ENCODE results near the gene MAST4.

Gene MAST4

GRCh38 chr5:67142816-67143215, 546.6 kb downstream of the MAST4 start:
- DNase-seq: no peak
- H3K27me3 ChIP-seq (replicated peaks in 2 of 5; ENCODE audit: control insufficient read depth in 4 of 5, insufficient read depth in 5 of 5, low read length in 4 of 5): no peaks in the 10 kb centered on the region
- no peaks in the 10 kb centered on the region for H3K9me3 ChIP-seq (ENCODE audit: control extremely low read depth in 1 of 5, control insufficient read depth in 4 of 5, insufficient read depth in 2 of 5, low read depth in 1 of 5, low read length in 4 of 5)
- H3K4me1 ChIP-seq (ENCODE audit: control extremely low read depth in 1 of 4, control insufficient read depth in 4 of 4, insufficient read depth in 4 of 4, low read length in 3 of 4): no peaks in the 10 kb centered on the region
- ChIA-PET POLR2A (no interaction called here), CTCF (interaction anchor here (0.7 to 1.2 kb wide), 4 partner anchors 9 to 155 kb away, joined by 3 to 4 read pairs (median 3); no protein-coding TSS in a partner anchor)
- no peak overlapping the region for H3K27ac ChIP-seq (ENCODE audit: insufficient read depth in 1 of 2, low read depth in 1 of 2, low read length in 2 of 2, poor library complexity in 1 of 2, severe bottlenecking in 2 of 2)
- peaks cover 4 to 73% (median 30%) of the 10 kb centered on the region in 4 experiments for H3K36me3 ChIP-seq (ENCODE audit: control insufficient read depth in 4 of 4, insufficient read depth in 4 of 4, low read length in 3 of 4)
- 100% methylated on average over 6 of the region's 8 CpGs for WGBS (ENCODE audit: insufficient coverage)
- no peak overlapping the region for H3K4me3 ChIP-seq (ENCODE audit: control insufficient read depth in 1 of 7, extremely low read depth in 1 of 7, insufficient read depth in 4 of 7, low read depth in 2 of 7, low read length in 6 of 7)

- H3K27ac ChIP-seq (ENCODE audit: insufficient read depth in 1 of 2, low read depth in 1 of 2, low read length in 2 of 2, poor library complexity in 1 of 2, severe bottlenecking in 2 of 2): no peak overlapping the region
- H3K4me3 ChIP-seq (ENCODE audit: control insufficient read depth in 1 of 7, extremely low read depth in 1 of 7, insufficient read depth in 4 of 7, low read depth in 2 of 7, low read length in 6 of 7): no peak overlapping the region
- WGBS (ENCODE audit: insufficient coverage): 100% methylated on average over 1 of the region's 2 CpGs
- no peak for DNase-seq
- ChIA-PET POLR2A (no interaction called here), CTCF (interaction anchor here (0.7 to 1.2 kb wide), 2 partner anchors 8 to 12 kb away, joined by 3 to 4 read pairs; no protein-coding TSS in a partner anchor)
- H3K36me3 ChIP-seq (ENCODE audit: control insufficient read depth in 4 of 4, insufficient read depth in 4 of 4, low read length in 3 of 4): peaks cover 4 to 76% (median 28%) of the 10 kb centered on the region in 4 experiments
- no peaks in the 10 kb centered on the region for H3K4me1 ChIP-seq (ENCODE audit: control extremely low read depth in 1 of 4, control insufficient read depth in 4 of 4, insufficient read depth in 4 of 4, low read length in 3 of 4)
- H3K9me3 ChIP-seq (ENCODE audit: control extremely low read depth in 1 of 5, control insufficient read depth in 4 of 5, insufficient read depth in 2 of 5, low read depth in 1 of 5, low read length in 4 of 5): no peaks in the 10 kb centered on the region
- no peaks in the 10 kb centered on the region for H3K27me3 ChIP-seq (replicated peaks in 2 of 5; ENCODE audit: control insufficient read depth in 4 of 5, insufficient read depth in 5 of 5, low read length in 4 of 5)
These were observed 547.4 kb downstream of the MAST4 start for GRCh38 chr5:67143549-67143948.

- DNase-seq: no peak
- WGBS (ENCODE audit: insufficient coverage): 80% methylated on average over 1 of the region's 2 CpGs
- no peaks in the 10 kb centered on the region for H3K4me1 ChIP-seq (ENCODE audit: control extremely low read depth in 1 of 4, control insufficient read depth in 4 of 4, insufficient read depth in 4 of 4, low read length in 3 of 4)
- H3K27ac ChIP-seq (ENCODE audit: insufficient read depth in 1 of 2, low read depth in 1 of 2, low read length in 2 of 2, poor library complexity in 1 of 2, severe bottlenecking in 2 of 2): no peak overlapping the region
- no peak overlapping the region for H3K4me3 ChIP-seq (ENCODE audit: control insufficient read depth in 1 of 7, extremely low read depth in 1 of 7, insufficient read depth in 4 of 7, low read depth in 2 of 7, low read length in 6 of 7)
- H3K9me3 ChIP-seq (ENCODE audit: control extremely low read depth in 1 of 5, control insufficient read depth in 4 of 5, insufficient read depth in 2 of 5, low read depth in 1 of 5, low read length in 4 of 5): no peaks in the 10 kb centered on the region
- no peaks in the 10 kb centered on the region for H3K27me3 ChIP-seq (replicated peaks in 2 of 5; ENCODE audit: control insufficient read depth in 4 of 5, insufficient read depth in 5 of 5, low read length in 4 of 5)
- ChIA-PET CTCF (interaction anchor here (1.0 to 1.7 kb wide), 2 partner anchors 9 to 11 kb away, joined by 3 to 6 read pairs; no protein-coding TSS in a partner anchor), POLR2A (no interaction called here)
- peaks cover 4 to 77% (median 28%) of the 10 kb centered on the region in 4 experiments for H3K36me3 ChIP-seq (ENCODE audit: control insufficient read depth in 4 of 4, insufficient read depth in 4 of 4, low read length in 3 of 4)
These were observed 548.0 kb downstream of the MAST4 start for GRCh38 chr5:67144183-67144639.

- H3K4me3 ChIP-seq (ENCODE audit: control insufficient read depth in 1 of 7, extremely low read depth in 1 of 7, insufficient read depth in 4 of 7, low read depth in 2 of 7, low read length in 6 of 7): no peak overlapping the region
- no peaks in the 10 kb centered on the region for H3K4me1 ChIP-seq (ENCODE audit: control extremely low read depth in 1 of 4, control insufficient read depth in 4 of 4, insufficient read depth in 4 of 4, low read length in 3 of 4)
- H3K36me3 ChIP-seq (ENCODE audit: control insufficient read depth in 4 of 4, insufficient read depth in 4 of 4, low read length in 3 of 4): peaks cover 12 to 90% (median 35%) of the 10 kb centered on the region in 4 experiments
- H3K27ac ChIP-seq (ENCODE audit: insufficient read depth in 1 of 2, low read depth in 1 of 2, low read length in 2 of 2, poor library complexity in 1 of 2, severe bottlenecking in 2 of 2): no peak overlapping the region
- DNase-seq: peak in 2 of 3 donors; percentile 9 to 20
- POLR2A ChIA-PET: no interaction called here
- no peaks in the 10 kb centered on the region for H3K27me3 ChIP-seq (replicated peaks in 2 of 5; ENCODE audit: control insufficient read depth in 4 of 5, insufficient read depth in 5 of 5, low read length in 4 of 5)
- no peaks in the 10 kb centered on the region for H3K9me3 ChIP-seq (ENCODE audit: control extremely low read depth in 1 of 5, control insufficient read depth in 4 of 5, insufficient read depth in 2 of 5, low read depth in 1 of 5, low read length in 4 of 5)
- WGBS (ENCODE audit: insufficient coverage): no CpG with 5 or more reads among the region's 1 CpG
- CTCF ChIA-PET: interaction anchor here (0.6 to 1.7 kb wide), 3 partner anchors 16 to 1354 kb away, joined by 3 to 5 read pairs (median 3); no protein-coding TSS in a partner anchor
These were observed 550.4 kb downstream of the MAST4 start for GRCh38 chr5:67146574-67146973.

GRCh38 chr5:67146981-67147380, 550.8 kb downstream of the MAST4 start:
- Histone ChIP-seq H3K27ac (ENCODE audit: insufficient read depth in 1 of 2, low read depth in 1 of 2, low read length in 2 of 2, poor library complexity in 1 of 2, severe bottlenecking in 2 of 2) (no peak overlapping the region), H3K27me3 (replicated peaks in 2 of 5; ENCODE audit: control insufficient read depth in 4 of 5, insufficient read depth in 5 of 5, low read length in 4 of 5) (no peaks in the 10 kb centered on the region), H3K36me3 (ENCODE audit: control insufficient read depth in 4 of 4, insufficient read depth in 4 of 4, low read length in 3 of 4) (peaks cover 14 to 87% (median 35%) of the 10 kb centered on the region in 4 experiments), H3K9me3 (ENCODE audit: control extremely low read depth in 1 of 5, control insufficient read depth in 4 of 5, insufficient read depth in 2 of 5, low read depth in 1 of 5, low read length in 4 of 5) (no peaks in the 10 kb centered on the region), H3K4me1 (ENCODE audit: control extremely low read depth in 1 of 4, control insufficient read depth in 4 of 4, insufficient read depth in 4 of 4, low read length in 3 of 4) (no peaks in the 10 kb centered on the region), H3K4me3 (ENCODE audit: control insufficient read depth in 1 of 7, extremely low read depth in 1 of 7, insufficient read depth in 4 of 7, low read depth in 2 of 7, low read length in 6 of 7) (no peak overlapping the region)
- no CpG with 5 or more reads among the region's 4 CpGs for WGBS (ENCODE audit: insufficient coverage)
- ChIA-PET POLR2A (no interaction called here), CTCF (interaction anchor here (0.6 to 1.7 kb wide), 8 partner anchors 9 to 1354 kb away, joined by 3 to 5 read pairs (median 3); no protein-coding TSS in a partner anchor)
- DNase-seq: no peak

- Histone ChIP-seq H3K4me1 (ENCODE audit: control extremely low read depth in 1 of 4, control insufficient read depth in 4 of 4, insufficient read depth in 4 of 4, low read length in 3 of 4) (no peaks in the 10 kb centered on the region), H3K4me3 (ENCODE audit: control insufficient read depth in 1 of 7, extremely low read depth in 1 of 7, insufficient read depth in 4 of 7, low read depth in 2 of 7, low read length in 6 of 7) (no peak overlapping the region), H3K36me3 (ENCODE audit: control insufficient read depth in 4 of 4, insufficient read depth in 4 of 4, low read length in 3 of 4) (peaks cover 15 to 84% (median 33%) of the 10 kb centered on the region in 4 experiments), H3K27ac (ENCODE audit: insufficient read depth in 1 of 2, low read depth in 1 of 2, low read length in 2 of 2, poor library complexity in 1 of 2, severe bottlenecking in 2 of 2) (no peak overlapping the region), H3K27me3 (replicated peaks in 2 of 5; ENCODE audit: control insufficient read depth in 4 of 5, insufficient read depth in 5 of 5, low read length in 4 of 5) (no peaks in the 10 kb centered on the region), H3K9me3 (ENCODE audit: control extremely low read depth in 1 of 5, control insufficient read depth in 4 of 5, insufficient read depth in 2 of 5, low read depth in 1 of 5, low read length in 4 of 5) (no peaks in the 10 kb centered on the region)
- ChIA-PET POLR2A (no interaction called here), CTCF (interaction anchor here (0.8 to 1.7 kb wide), 8 partner anchors 8 to 164 kb away, joined by 3 to 5 read pairs (median 3); no protein-coding TSS in a partner anchor)
- no peak for DNase-seq
- WGBS (ENCODE audit: insufficient coverage): 100% methylated on average over 2 of the region's 3 CpGs
These were observed 551.6 kb downstream of the MAST4 start for GRCh38 chr5:67147760-67148159.

GRCh38 chr5:67149057-67149950, 553.1 kb downstream of the MAST4 start:
- ChIA-PET CTCF (interaction anchor here (0.8 to 2.3 kb wide), 11 partner anchors 10 to 336 kb away, joined by 3 to 9 read pairs (median 4); no protein-coding TSS in a partner anchor), POLR2A (no interaction called here)
- H3K9me3 ChIP-seq (ENCODE audit: control extremely low read depth in 1 of 5, control insufficient read depth in 4 of 5, insufficient read depth in 2 of 5, low read depth in 1 of 5, low read length in 4 of 5): no peaks in the 10 kb centered on the region
- peaks cover 16 to 84% (median 32%) of the 10 kb centered on the region in 4 experiments for H3K36me3 ChIP-seq (ENCODE audit: control insufficient read depth in 4 of 4, insufficient read depth in 4 of 4, low read length in 3 of 4)
- H3K27me3 ChIP-seq (replicated peaks in 2 of 5; ENCODE audit: control insufficient read depth in 4 of 5, insufficient read depth in 5 of 5, low read length in 4 of 5): no peaks in the 10 kb centered on the region
- DNase-seq: no peak
- no peak overlapping the region for H3K27ac ChIP-seq (ENCODE audit: insufficient read depth in 1 of 2, low read depth in 1 of 2, low read length in 2 of 2, poor library complexity in 1 of 2, severe bottlenecking in 2 of 2)
- WGBS (ENCODE audit: insufficient coverage): 95% methylated on average over 13 of the region's 14 CpGs
- H3K4me1 ChIP-seq (ENCODE audit: control extremely low read depth in 1 of 4, control insufficient read depth in 4 of 4, insufficient read depth in 4 of 4, low read length in 3 of 4): no peaks in the 10 kb centered on the region
- no peak overlapping the region for H3K4me3 ChIP-seq (ENCODE audit: control insufficient read depth in 1 of 7, extremely low read depth in 1 of 7, insufficient read depth in 4 of 7, low read depth in 2 of 7, low read length in 6 of 7)
